Esophagus squamous epithelium (tissue), 4 donors: ENCODE data around the gene ZSWIM4.
A peak's percentile ranks its signal among the peaks of the same experiment; 100 is the strongest.

Experiments
- CTCF ChIP-seq, 6 experiments: fragments of 450-650 bp in 4 of 6; fragments of 200-600 bp in 2 of 6; sonication (generic) in 2 of 6; IDR thresholded peaks; one replicate each; pipeline ENCODE4 v1.5.1; 2016 to 2019; ENCODE audit warnings: antibody characterized with exemption in 6 of 6, mild to moderate bottlenecking in 4 of 6, moderate library complexity in 4 of 6
- POLR2A ChIP-seq, 4 donors: fragments of 450-650 bp; IDR thresholded peaks; one replicate each; pipeline ENCODE4 v1.6.1; 2017; ENCODE audit warnings: antibody characterized with exemption in 4 of 4, mild to moderate bottlenecking in 4 of 4, moderate library complexity in 3 of 4

DNA sequence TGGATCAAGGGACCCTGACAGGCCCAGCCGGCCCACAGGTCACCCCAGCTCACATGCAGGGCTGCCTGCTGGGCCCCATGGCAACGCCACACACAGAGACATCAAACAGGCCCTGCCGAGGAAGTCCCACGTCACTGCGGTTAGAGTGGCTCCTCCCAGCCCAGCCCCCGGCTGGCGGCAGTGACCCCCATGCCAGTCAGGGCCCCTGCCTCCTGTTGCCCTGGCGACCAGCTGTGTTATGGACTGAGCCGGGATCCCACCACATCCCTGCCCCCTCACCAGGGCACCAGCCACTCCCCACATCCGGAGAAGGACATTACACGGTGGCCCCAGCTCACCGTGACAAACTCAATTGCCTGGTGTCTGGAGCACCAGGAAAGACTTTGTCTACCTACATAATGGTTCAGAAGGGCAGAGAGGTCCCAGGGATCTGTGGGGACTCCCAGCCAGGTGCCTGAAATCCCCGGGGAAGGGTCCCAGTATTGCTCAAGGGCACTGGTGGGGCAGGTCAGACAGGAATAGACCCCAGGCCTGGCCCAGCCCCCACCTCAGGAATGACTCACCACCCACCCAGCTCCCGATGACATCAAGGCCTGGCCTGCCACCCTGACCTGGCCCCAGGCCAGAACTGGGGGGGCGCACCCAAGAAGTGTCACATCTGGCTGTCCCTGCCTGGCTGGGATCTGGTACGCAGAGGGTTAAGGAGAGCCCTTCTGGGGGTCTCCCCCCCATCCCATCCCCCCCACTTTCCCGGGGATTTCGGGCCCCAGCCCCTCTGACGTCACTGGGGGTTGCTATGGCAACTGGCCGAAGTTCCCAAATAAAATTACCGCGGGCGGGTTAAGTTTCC, 51.5 kb downstream of the ZSWIM4 start:
- peak in 2 of 4 donors; percentile 37 to 49 for TF ChIP-seq POLR2A (IDR thresholded peaks at IDR 0.05)
- TF ChIP-seq CTCF (IDR thresholded peaks at IDR 0.05), result no peak
